WTC11 (cell line): ENCODE results near the gene RUSF1. TPM values are rescaled to one million over a fixed set of nuclear protein-coding genes. Genes with fewer than 3 reads are reported as not detected.

Source experiments
- ATAC-seq: fragments of 200-7000 bp; cut with Tn5 transposase; 2 replicates; pipeline ENCODE4 v1.10.0; 2021; ENCODE audit warnings: mild to moderate bottlenecking, moderate library complexity
- CTCF ChIA-PET: fragments of 300-600 bp; sonication (Branson Sonifier 250); formaldehyde crosslinking; loops from one replicate; lab custom pipeline; 2021; ENCODE audit warnings: antibody characterized with exemption; lab: Charles Lee
- POLR2A ChIA-PET: fragments of 350-600 bp; sonication (Branson Sonifier 250); formaldehyde crosslinking; loops from one replicate; lab custom pipeline; 2021; ENCODE audit warnings: antibody characterized with exemption; lab: Charles Lee
- DNase-seq: peaks from one replicate; pipeline ENCODE4 v3.0.0; 2021; ENCODE audit warnings: low spot score
- H3K27ac Mint-ChIP-seq: 2 replicates; pipeline ENCODE4 v1.8.0; 2021; ENCODE audit warnings: mixed read lengths
- H3K27me3 Mint-ChIP-seq: 2 replicates; pipeline ENCODE4 v1.8.0; 2021; ENCODE audit warnings: low read depth, mild to moderate bottlenecking, moderate library complexity, mixed read lengths
- H3K36me3 Mint-ChIP-seq: 2 replicates; pipeline ENCODE4 v1.8.0; 2021; ENCODE audit warnings: mixed read lengths
- H3K4me1 Mint-ChIP-seq: 2 replicates; pipeline ENCODE4 v1.8.0; 2022; ENCODE audit warnings: mixed read lengths
- H3K4me3 Mint-ChIP-seq: 2 replicates; pipeline ENCODE4 v1.8.0; 2021; ENCODE audit warnings: mild to moderate bottlenecking, moderate library complexity, mixed read lengths
- H3K9me3 Mint-ChIP-seq: 2 replicates; pipeline ENCODE4 v1.8.0; 2021; ENCODE audit warnings: mixed read lengths
- ESRRA ChIP-seq: sonication (generic); formaldehyde crosslinking; IDR thresholded peaks from 2 replicates; pipeline ENCODE4 v1.8.1; 2022; ENCODE audit warnings: mild to moderate bottlenecking, missing genetic modification reagents, borderline replicate concordance
- FOXJ3 ChIP-seq: sonication (generic); formaldehyde crosslinking; IDR thresholded peaks from 2 replicates; pipeline ENCODE4 v1.9.0; 2021; ENCODE audit warnings: missing genetic modification reagents, mild to moderate bottlenecking, borderline replicate concordance
- GRHL2 ChIP-seq: fragments of 250-450 bp; sonication (Bioruptor Pico); IDR thresholded peaks from 2 replicates; pipeline ENCODE4 v1.8.0; 2022; ENCODE audit warnings: mild to moderate bottlenecking, moderate library complexity; ENCODE audit not compliant: insufficient replicate concordance, severe bottlenecking
- NFE2L1 ChIP-seq: sonication (generic); formaldehyde crosslinking; IDR thresholded peaks from 2 replicates; pipeline ENCODE4 v1.8.1; 2023; ENCODE audit warnings: missing genetic modification reagents
- SMAD4 ChIP-seq: sonication (generic); formaldehyde crosslinking; IDR thresholded peaks from 2 replicates; pipeline ENCODE4 v1.8.0; 2022; ENCODE audit warnings: mild to moderate bottlenecking, missing genetic modification reagents
- TCF7 ChIP-seq: sonication (generic); formaldehyde crosslinking; IDR thresholded peaks from 2 replicates; pipeline ENCODE4 v1.8.0; 2022; ENCODE audit warnings: mild to moderate bottlenecking, low read depth, missing genetic modification reagents, moderate library complexity
- ZNF121 ChIP-seq: sonication (generic); formaldehyde crosslinking; IDR thresholded peaks from 2 replicates; pipeline ENCODE4 v1.8.0; 2023; ENCODE audit warnings: missing genetic modification reagents
- ZNF232 ChIP-seq: sonication (generic); formaldehyde crosslinking; IDR thresholded peaks from 2 replicates; pipeline ENCODE4 v1.8.0; 2022; ENCODE audit warnings: mild to moderate bottlenecking, missing genetic modification reagents
- ZNF416 ChIP-seq: fragments of 250-450 bp; sonication (Bioruptor Pico); IDR thresholded peaks from 2 replicates; pipeline ENCODE4 v1.9.0; 2021; ENCODE audit warnings: mild to moderate bottlenecking, inconsistent platforms
- total RNA-seq: library from RNA; stranded (reverse); gene quantifications from 3 replicates; pipeline ENCODE4 v1.2.3, GENCODE V29; 2021
- TF ChIP-seq, protein P1 (sequence below): sonication (generic); formaldehyde crosslinking; IDR thresholded peaks from 2 replicates; pipeline ENCODE4 v1.8.1; 2023; ENCODE audit warnings: mild to moderate bottlenecking, missing genetic modification reagents
- TF ChIP-seq, protein P2 (sequence below): sonication (generic); formaldehyde crosslinking; IDR thresholded peaks from 2 replicates; pipeline ENCODE4 v1.8.0; 2023; ENCODE audit warnings: missing genetic modification reagents, mild to moderate bottlenecking, borderline replicate concordance
- TF ChIP-seq, protein P3 (sequence below): fragments of 200-600 bp; IDR thresholded peaks from 2 replicates; pipeline ENCODE4 v1.8.0; 2022; ENCODE audit warnings: antibody characterized with exemption
- TF ChIP-seq, protein P4 (sequence below): sonication (generic); formaldehyde crosslinking; IDR thresholded peaks from 2 replicates; pipeline ENCODE4 v1.8.0; 2022; ENCODE audit warnings: mild to moderate bottlenecking, missing genetic modification reagents
- TF ChIP-seq, protein P5 (sequence below): sonication (generic); formaldehyde crosslinking; conservative IDR thresholded peaks from 2 replicates; pipeline ENCODE4 v1.8.1; 2023; ENCODE audit warnings: mild to moderate bottlenecking, low read depth, missing genetic modification reagents, moderate library complexity
- TF ChIP-seq, protein P6 (sequence below): sonication (generic); formaldehyde crosslinking; IDR thresholded peaks from 2 replicates; pipeline ENCODE4 v1.8.0; 2022; ENCODE audit warnings: mild to moderate bottlenecking, missing genetic modification reagents
- TF ChIP-seq, protein P7 (sequence below): fragments of 250-450 bp; sonication (Bioruptor Pico); IDR thresholded peaks from 2 replicates; pipeline ENCODE4 v1.9.0; 2021; ENCODE audit warnings: mild to moderate bottlenecking
- TF ChIP-seq, protein P8 (sequence below): sonication (generic); formaldehyde crosslinking; IDR thresholded peaks from 2 replicates; pipeline ENCODE4 v1.8.1; 2023; ENCODE audit warnings: mild to moderate bottlenecking, missing genetic modification reagents, borderline replicate concordance

Gene RUSF1
- total RNA-seq, 1 experiment from 2014 or later: 35.9 TPM

DNA sequence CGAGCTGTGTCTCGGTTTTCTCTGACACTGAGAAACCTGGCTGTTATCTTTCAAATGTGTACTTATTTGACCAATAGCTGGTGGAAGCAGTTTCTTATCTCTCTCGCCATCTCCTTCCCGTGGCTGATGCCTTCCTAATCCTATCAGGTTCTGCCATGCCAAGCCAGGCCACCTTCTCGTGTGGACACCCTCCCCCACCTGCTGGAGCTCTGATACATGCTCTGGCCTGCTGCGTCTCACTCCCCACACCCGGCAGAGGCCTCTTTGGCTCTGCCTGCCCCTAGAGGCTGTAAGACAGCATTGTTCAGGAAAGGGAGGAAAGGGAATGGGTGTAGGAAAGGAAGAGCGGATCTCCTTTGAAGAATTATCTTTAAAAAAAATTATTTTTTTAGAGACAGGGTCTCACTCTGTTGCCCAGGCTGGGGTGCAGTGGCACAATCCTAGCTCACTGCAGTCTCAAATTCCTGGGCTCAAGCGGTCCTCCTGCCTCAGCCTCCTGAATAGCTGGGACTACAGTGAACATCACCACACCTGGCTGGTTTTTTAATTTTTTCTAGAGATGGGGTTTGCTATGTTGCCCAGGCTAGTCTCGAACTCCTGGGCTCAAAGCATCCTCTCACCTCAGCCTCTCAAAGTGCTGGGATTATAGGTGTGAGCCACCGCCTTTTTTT is 56.4 kb downstream of the RUSF1 start:
- Mint-ChIP-seq H3K36me3 (no peaks in the 10 kb centered on the region), H3K27ac (0 out of 2 replicates have a peak overlapping the region, but pooled peaks have one; percentile 51), H3K4me3 (no peak overlapping the region), H3K4me1 (peaks cover 41% of the 10 kb centered on the region), H3K9me3 (no peaks in the 10 kb centered on the region), H3K27me3 (no peaks in the 10 kb centered on the region)
- CTCF ChIA-PET: interaction anchor here (0.6 to 12.2 kb wide), 24 partner anchors 8 to 498 kb away, joined by 3 to 221 read pairs (median 5); partner anchors contain the start of genes AHSP, ARMC5, HSD3B7 and PYCARD
- ATAC-seq (peak; percentile 86), DNase-seq (peak; percentile 61)
- TF ChIP-seq, protein P1, sequence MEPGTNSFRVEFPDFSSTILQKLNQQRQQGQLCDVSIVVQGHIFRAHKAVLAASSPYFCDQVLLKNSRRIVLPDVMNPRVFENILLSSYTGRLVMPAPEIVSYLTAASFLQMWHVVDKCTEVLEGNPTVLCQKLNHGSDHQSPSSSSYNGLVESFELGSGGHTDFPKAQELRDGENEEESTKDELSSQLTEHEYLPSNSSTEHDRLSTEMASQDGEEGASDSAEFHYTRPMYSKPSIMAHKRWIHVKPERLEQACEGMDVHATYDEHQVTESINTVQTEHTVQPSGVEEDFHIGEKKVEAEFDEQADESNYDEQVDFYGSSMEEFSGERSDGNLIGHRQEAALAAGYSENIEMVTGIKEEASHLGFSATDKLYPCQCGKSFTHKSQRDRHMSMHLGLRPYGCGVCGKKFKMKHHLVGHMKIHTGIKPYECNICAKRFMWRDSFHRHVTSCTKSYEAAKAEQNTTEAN (CRISPR knock-in tag): no peak
- TF ChIP-seq, protein P2, sequence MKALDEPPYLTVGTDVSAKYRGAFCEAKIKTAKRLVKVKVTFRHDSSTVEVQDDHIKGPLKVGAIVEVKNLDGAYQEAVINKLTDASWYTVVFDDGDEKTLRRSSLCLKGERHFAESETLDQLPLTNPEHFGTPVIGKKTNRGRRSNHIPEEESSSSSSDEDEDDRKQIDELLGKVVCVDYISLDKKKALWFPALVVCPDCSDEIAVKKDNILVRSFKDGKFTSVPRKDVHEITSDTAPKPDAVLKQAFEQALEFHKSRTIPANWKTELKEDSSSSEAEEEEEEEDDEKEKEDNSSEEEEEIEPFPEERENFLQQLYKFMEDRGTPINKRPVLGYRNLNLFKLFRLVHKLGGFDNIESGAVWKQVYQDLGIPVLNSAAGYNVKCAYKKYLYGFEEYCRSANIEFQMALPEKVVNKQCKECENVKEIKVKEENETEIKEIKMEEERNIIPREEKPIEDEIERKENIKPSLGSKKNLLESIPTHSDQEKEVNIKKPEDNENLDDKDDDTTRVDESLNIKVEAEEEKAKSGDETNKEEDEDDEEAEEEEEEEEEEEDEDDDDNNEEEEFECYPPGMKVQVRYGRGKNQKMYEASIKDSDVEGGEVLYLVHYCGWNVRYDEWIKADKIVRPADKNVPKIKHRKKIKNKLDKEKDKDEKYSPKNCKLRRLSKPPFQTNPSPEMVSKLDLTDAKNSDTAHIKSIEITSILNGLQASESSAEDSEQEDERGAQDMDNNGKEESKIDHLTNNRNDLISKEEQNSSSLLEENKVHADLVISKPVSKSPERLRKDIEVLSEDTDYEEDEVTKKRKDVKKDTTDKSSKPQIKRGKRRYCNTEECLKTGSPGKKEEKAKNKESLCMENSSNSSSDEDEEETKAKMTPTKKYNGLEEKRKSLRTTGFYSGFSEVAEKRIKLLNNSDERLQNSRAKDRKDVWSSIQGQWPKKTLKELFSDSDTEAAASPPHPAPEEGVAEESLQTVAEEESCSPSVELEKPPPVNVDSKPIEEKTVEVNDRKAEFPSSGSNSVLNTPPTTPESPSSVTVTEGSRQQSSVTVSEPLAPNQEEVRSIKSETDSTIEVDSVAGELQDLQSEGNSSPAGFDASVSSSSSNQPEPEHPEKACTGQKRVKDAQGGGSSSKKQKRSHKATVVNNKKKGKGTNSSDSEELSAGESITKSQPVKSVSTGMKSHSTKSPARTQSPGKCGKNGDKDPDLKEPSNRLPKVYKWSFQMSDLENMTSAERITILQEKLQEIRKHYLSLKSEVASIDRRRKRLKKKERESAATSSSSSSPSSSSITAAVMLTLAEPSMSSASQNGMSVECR: no peak
- TF ChIP-seq FOXJ3 (CRISPR knock-in tag) (no peak), ZNF416 (CRISPR knock-in tag) (no peak), ZNF232 (CRISPR knock-in tag) (no peak), TCF7 (CRISPR knock-in tag) (no peak), ZNF121 (CRISPR knock-in tag) (0 out of 2 replicates have a peak, but pooled peaks have one; percentile 41), GRHL2 (CRISPR knock-in tag) (no peak), SMAD4 (CRISPR knock-in tag) (no peak), NFE2L1 (CRISPR knock-in tag) (no peak), ESRRA (CRISPR knock-in tag) (no peak)
- TF ChIP-seq, protein P3, sequence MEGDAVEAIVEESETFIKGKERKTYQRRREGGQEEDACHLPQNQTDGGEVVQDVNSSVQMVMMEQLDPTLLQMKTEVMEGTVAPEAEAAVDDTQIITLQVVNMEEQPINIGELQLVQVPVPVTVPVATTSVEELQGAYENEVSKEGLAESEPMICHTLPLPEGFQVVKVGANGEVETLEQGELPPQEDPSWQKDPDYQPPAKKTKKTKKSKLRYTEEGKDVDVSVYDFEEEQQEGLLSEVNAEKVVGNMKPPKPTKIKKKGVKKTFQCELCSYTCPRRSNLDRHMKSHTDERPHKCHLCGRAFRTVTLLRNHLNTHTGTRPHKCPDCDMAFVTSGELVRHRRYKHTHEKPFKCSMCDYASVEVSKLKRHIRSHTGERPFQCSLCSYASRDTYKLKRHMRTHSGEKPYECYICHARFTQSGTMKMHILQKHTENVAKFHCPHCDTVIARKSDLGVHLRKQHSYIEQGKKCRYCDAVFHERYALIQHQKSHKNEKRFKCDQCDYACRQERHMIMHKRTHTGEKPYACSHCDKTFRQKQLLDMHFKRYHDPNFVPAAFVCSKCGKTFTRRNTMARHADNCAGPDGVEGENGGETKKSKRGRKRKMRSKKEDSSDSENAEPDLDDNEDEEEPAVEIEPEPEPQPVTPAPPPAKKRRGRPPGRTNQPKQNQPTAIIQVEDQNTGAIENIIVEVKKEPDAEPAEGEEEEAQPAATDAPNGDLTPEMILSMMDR: peak; percentile 50; the same call in 1 of the 2 replicates
- TF ChIP-seq, protein P4, sequence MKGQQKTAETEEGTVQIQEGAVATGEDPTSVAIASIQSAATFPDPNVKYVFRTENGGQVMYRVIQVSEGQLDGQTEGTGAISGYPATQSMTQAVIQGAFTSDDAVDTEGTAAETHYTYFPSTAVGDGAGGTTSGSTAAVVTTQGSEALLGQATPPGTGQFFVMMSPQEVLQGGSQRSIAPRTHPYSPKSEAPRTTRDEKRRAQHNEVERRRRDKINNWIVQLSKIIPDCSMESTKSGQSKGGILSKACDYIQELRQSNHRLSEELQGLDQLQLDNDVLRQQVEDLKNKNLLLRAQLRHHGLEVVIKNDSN (CRISPR knock-in tag): no peak
- TF ChIP-seq, protein P5, sequence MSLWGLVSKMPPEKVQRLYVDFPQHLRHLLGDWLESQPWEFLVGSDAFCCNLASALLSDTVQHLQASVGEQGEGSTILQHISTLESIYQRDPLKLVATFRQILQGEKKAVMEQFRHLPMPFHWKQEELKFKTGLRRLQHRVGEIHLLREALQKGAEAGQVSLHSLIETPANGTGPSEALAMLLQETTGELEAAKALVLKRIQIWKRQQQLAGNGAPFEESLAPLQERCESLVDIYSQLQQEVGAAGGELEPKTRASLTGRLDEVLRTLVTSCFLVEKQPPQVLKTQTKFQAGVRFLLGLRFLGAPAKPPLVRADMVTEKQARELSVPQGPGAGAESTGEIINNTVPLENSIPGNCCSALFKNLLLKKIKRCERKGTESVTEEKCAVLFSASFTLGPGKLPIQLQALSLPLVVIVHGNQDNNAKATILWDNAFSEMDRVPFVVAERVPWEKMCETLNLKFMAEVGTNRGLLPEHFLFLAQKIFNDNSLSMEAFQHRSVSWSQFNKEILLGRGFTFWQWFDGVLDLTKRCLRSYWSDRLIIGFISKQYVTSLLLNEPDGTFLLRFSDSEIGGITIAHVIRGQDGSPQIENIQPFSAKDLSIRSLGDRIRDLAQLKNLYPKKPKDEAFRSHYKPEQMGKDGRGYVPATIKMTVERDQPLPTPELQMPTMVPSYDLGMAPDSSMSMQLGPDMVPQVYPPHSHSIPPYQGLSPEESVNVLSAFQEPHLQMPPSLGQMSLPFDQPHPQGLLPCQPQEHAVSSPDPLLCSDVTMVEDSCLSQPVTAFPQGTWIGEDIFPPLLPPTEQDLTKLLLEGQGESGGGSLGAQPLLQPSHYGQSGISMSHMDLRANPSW (CRISPR knock-in tag): no peak
- TF ChIP-seq, protein P6, sequence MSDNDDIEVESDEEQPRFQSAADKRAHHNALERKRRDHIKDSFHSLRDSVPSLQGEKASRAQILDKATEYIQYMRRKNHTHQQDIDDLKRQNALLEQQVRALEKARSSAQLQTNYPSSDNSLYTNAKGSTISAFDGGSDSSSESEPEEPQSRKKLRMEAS (CRISPR knock-in tag): no peak
- TF ChIP-seq, protein P7, sequence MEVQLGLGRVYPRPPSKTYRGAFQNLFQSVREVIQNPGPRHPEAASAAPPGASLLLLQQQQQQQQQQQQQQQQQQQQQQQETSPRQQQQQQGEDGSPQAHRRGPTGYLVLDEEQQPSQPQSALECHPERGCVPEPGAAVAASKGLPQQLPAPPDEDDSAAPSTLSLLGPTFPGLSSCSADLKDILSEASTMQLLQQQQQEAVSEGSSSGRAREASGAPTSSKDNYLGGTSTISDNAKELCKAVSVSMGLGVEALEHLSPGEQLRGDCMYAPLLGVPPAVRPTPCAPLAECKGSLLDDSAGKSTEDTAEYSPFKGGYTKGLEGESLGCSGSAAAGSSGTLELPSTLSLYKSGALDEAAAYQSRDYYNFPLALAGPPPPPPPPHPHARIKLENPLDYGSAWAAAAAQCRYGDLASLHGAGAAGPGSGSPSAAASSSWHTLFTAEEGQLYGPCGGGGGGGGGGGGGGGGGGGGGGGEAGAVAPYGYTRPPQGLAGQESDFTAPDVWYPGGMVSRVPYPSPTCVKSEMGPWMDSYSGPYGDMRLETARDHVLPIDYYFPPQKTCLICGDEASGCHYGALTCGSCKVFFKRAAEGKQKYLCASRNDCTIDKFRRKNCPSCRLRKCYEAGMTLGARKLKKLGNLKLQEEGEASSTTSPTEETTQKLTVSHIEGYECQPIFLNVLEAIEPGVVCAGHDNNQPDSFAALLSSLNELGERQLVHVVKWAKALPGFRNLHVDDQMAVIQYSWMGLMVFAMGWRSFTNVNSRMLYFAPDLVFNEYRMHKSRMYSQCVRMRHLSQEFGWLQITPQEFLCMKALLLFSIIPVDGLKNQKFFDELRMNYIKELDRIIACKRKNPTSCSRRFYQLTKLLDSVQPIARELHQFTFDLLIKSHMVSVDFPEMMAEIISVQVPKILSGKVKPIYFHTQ (CRISPR knock-in tag): no peak
- TF ChIP-seq, protein P8, sequence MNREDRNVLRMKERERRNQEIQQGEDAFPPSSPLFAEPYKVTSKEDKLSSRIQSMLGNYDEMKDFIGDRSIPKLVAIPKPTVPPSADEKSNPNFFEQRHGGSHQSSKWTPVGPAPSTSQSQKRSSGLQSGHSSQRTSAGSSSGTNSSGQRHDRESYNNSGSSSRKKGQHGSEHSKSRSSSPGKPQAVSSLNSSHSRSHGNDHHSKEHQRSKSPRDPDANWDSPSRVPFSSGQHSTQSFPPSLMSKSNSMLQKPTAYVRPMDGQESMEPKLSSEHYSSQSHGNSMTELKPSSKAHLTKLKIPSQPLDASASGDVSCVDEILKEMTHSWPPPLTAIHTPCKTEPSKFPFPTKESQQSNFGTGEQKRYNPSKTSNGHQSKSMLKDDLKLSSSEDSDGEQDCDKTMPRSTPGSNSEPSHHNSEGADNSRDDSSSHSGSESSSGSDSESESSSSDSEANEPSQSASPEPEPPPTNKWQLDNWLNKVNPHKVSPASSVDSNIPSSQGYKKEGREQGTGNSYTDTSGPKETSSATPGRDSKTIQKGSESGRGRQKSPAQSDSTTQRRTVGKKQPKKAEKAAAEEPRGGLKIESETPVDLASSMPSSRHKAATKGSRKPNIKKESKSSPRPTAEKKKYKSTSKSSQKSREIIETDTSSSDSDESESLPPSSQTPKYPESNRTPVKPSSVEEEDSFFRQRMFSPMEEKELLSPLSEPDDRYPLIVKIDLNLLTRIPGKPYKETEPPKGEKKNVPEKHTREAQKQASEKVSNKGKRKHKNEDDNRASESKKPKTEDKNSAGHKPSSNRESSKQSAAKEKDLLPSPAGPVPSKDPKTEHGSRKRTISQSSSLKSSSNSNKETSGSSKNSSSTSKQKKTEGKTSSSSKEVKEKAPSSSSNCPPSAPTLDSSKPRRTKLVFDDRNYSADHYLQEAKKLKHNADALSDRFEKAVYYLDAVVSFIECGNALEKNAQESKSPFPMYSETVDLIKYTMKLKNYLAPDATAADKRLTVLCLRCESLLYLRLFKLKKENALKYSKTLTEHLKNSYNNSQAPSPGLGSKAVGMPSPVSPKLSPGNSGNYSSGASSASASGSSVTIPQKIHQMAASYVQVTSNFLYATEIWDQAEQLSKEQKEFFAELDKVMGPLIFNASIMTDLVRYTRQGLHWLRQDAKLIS (CRISPR knock-in tag): no peak
- POLR2A ChIA-PET: interaction anchor here (0.7 to 0.8 kb wide), 2 partner anchors 257 to 271 kb away, joined by 4 to 5 read pairs; no protein-coding TSS in a partner anchor
